B cell (primary cell): ENCODE measurements around the gene PLAAT1. TPM values are rescaled to one million over a fixed set of nuclear protein-coding genes. Genes with fewer than 3 reads are reported as not detected.

Experiments used
- ATAC-seq: fragments of 200-7000 bp; cut with Tn5 transposase; one replicate; pipeline ENCODE4 v1.10.0; 2021; ENCODE audit warnings: low read depth, mild to moderate bottlenecking, moderate number of reproducible peaks, moderate library complexity
- CTCF ChIA-PET: fragments of 350-600 bp; sonication (Branson Sonifier 250); formaldehyde crosslinking; loops from one replicate; lab custom pipeline; 2021; ENCODE audit warnings: antibody characterized with exemption, inconsistent platforms; lab: Charles Lee
- POLR2A ChIA-PET: fragments of 350-600 bp; sonication (Branson Sonifier 250); formaldehyde crosslinking; loops from one replicate; lab custom pipeline; 2021; ENCODE audit warnings: antibody characterized with exemption; lab: Charles Lee
- DNase-seq: peaks from one replicate; pipeline ENCODE4 v3.0.0; 2013
- H2AFZ ChIP-seq: 2 replicates; pipeline ENCODE4 v1.6.1; 2012; ENCODE audit warnings: mild to moderate bottlenecking, low read depth, low read length; ENCODE audit not compliant: insufficient read depth, poor library complexity, severe bottlenecking
- H3K27ac ChIP-seq, 2 donors: 1 replicate in 1 of 2; 2 replicates in 1 of 2; pipeline ENCODE4 v1.5.1; 2012 to 2013; ENCODE audit warnings: low read length in 2 of 2, mild to moderate bottlenecking in 2 of 2, moderate library complexity in 1 of 2
- H3K27me3 ChIP-seq, 4 experiments: fragments of 200-600 bp in 1 of 4; sonication (generic) in 1 of 4; replicated peaks in 1 of 4; 1 replicate in 2 of 4; 2 replicates in 2 of 4; pipeline versions ENCODE4 v1.6.1 to v1.7.0; 2013 to 2016; ENCODE audit warnings: low read length in 3 of 4, mild to moderate bottlenecking in 2 of 4, mixed read lengths in 1 of 4, moderate library complexity in 1 of 4; ENCODE audit not compliant: insufficient read depth in 4 of 4, control insufficient read depth in 3 of 4; ENCODE audit errors: control extremely low read depth in 1 of 4
- H3K36me3 ChIP-seq, 2 experiments: replicated peaks in 1 of 2; 1 replicate in 1 of 2; 2 replicates in 1 of 2; pipeline versions ENCODE4 v1.6.1 to v1.7.1; 2013; ENCODE audit warnings: low read length in 1 of 2; ENCODE audit not compliant: insufficient read depth in 2 of 2, control insufficient read depth in 1 of 2; ENCODE audit errors: control extremely low read depth in 1 of 2, extremely low read depth in 1 of 2
- H3K4me1 ChIP-seq, 2 donors: fragments of 200-600 bp in 1 of 2; sonication (generic) in 1 of 2; 1 replicate in 1 of 2; 2 replicates in 1 of 2; pipeline versions ENCODE4 v1.5.1 to v1.6.1; 2013 to 2017; ENCODE audit warnings: low read length in 2 of 2; ENCODE audit not compliant: control insufficient read depth in 2 of 2, insufficient read depth in 2 of 2
- H3K4me2 ChIP-seq: replicated peaks from 2 replicates; pipeline ENCODE3; 2012; ENCODE audit warnings: mild to moderate bottlenecking, low read depth, low read length; ENCODE audit not compliant: poor library complexity, severe bottlenecking
- H3K4me3 ChIP-seq, 5 experiments: fragments of 200-600 bp in 1 of 5; sonication (generic) in 1 of 5; 1 replicate in 3 of 5; 2 replicates in 2 of 5; pipeline versions ENCODE4 v1.5.1 to v1.7.0; 2011 to 2016; ENCODE audit warnings: low read length in 4 of 5, mild to moderate bottlenecking in 4 of 5, low read depth in 2 of 5, control low read depth in 1 of 5, moderate library complexity in 1 of 5; ENCODE audit not compliant: insufficient read depth in 1 of 5; ENCODE audit errors: control extremely low read depth in 1 of 5, extremely low read depth in 1 of 5
- H3K79me2 ChIP-seq: fragments of 200-600 bp; sonication (generic); one replicate; pipeline ENCODE4 v1.6.0; 2016; ENCODE audit warnings: low read length; ENCODE audit not compliant: control insufficient read depth, insufficient read depth
- H3K9ac ChIP-seq: fragments of 200-600 bp; sonication (generic); 2 replicates; pipeline ENCODE4 v1.6.1; 2017; ENCODE audit warnings: mild to moderate bottlenecking, low read length, moderate library complexity
- H3K9me3 ChIP-seq, 3 donors: one replicate each; pipeline versions ENCODE4 v1.6.1 to v1.7.1; 2013; ENCODE audit warnings: low read length in 2 of 3; ENCODE audit not compliant: control insufficient read depth in 2 of 3, insufficient read depth in 1 of 3; ENCODE audit errors: control extremely low read depth in 1 of 3
- H4K20me1 ChIP-seq: 2 replicates; pipeline ENCODE4 v1.6.0; 2012; ENCODE audit warnings: mild to moderate bottlenecking, low read length; ENCODE audit not compliant: insufficient read depth, control insufficient read depth, poor library complexity, severe bottlenecking
- H3K27ac Mint-ChIP-seq: one replicate; pipeline ENCODE4 v1.8.0; 2021; ENCODE audit warnings: mixed read lengths
- H3K27me3 Mint-ChIP-seq: one replicate; pipeline ENCODE4 v1.8.0; 2021; ENCODE audit warnings: mixed read lengths
- H3K4me1 Mint-ChIP-seq: one replicate; pipeline ENCODE4 v1.8.0; 2021; ENCODE audit warnings: mixed read lengths
- H3K4me3 Mint-ChIP-seq: one replicate; pipeline ENCODE4 v1.8.0; 2021; ENCODE audit warnings: mixed read lengths
- H3K9me3 Mint-ChIP-seq: one replicate; pipeline ENCODE4 v1.8.0; 2022; ENCODE audit warnings: mixed read lengths; ENCODE audit not compliant: insufficient read depth
- CTCF ChIP-seq: fragments of 200-600 bp; IDR thresholded peaks from one replicate; pipeline ENCODE4 v1.8.0; 2022; ENCODE audit warnings: antibody characterized with exemption, mild to moderate bottlenecking
- EZH2 ChIP-seq: IDR thresholded peaks from 2 replicates; pipeline ENCODE4 v1.6.1; 2012; ENCODE audit warnings: borderline replicate concordance, low read depth, mild to moderate bottlenecking, moderate library complexity, low read length; ENCODE audit not compliant: insufficient read depth, poor library complexity, severe bottlenecking
- WGBS: methylation state at CpG from one replicate; pipeline ENCODE4 v1.1.5; 2013; ENCODE audit warnings: missing lambda C conversion rate; ENCODE audit not compliant: insufficient coverage; 5-methylcytosine and 5-hydroxymethylcytosine counted together
- intact Hi-C: fragments of 100-400 bp; cut with micrococcal nuclease; formaldehyde crosslinking; loops from one replicate; pipeline ENCODE4 v1.10.0; 2022
- polyA plus RNA-seq: library from polyadenylated mRNA; depleted of rRNA; stranded (reverse); fragments of >200 nt; gene quantifications from 2 replicates; pipeline ENCODE4 v1.2.3, GENCODE V29; 2012
- total RNA-seq, 2 donors: library from RNA; stranded (reverse); fragments of 120-200 nt in 1 of 2; gene quantifications; 1 replicate in 1 of 2; 2 replicates in 1 of 2; pipeline versions ENCODE4 v1.2.3 to v1.2.4, GENCODE V29; 2013 to 2022

Gene PLAAT1
- total and polyA plus RNA-seq, 2 donors (not counting 1 experiment from before 2014, with no cell fraction given), result not detected

DNA sequence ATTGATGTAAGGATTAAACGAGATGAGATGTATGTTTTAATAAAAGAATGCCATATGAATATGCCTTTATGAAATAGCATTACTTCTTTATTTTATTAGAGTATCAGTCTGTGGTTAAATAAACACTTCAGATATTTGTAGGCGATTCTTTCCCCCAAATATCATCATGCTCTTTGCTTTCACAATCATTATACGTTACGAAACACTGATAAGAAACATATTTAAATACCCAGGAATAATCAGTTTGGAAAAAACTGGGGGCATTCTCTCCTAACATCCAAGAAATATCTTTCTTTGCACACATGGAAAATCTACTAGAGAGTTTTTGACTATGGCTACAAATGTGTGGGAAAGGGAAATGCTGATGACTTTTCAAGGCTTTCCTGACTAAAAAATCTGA is 4.4 kb upstream of the PLAAT1 start:
- H3K27ac ChIP-seq, result no peak overlapping the region
- DNase-seq (no peak), ATAC-seq (no peak)
- H3K9ac ChIP-seq, result no peak overlapping the region
- no peaks in the 10 kb centered on the region for H3K9me3 ChIP-seq
- peaks cover 0 to 3% of the 10 kb centered on the region in 2 donors for H3K4me1 ChIP-seq
- POLR2A ChIA-PET, result no interaction called here
- H3K27ac Mint-ChIP-seq, result no peak overlapping the region
- TF ChIP-seq CTCF (no peak), EZH2 (no peak)
- no peaks in the 10 kb centered on the region for H3K9me3 Mint-ChIP-seq
- H3K27me3 ChIP-seq, result peaks cover 0 to 7% (median 3%) of the 10 kb centered on the region in 4 experiments
- H3K36me3 ChIP-seq, result no peaks in the 10 kb centered on the region
- intact Hi-C loops, result no loop called here
- H3K4me1 Mint-ChIP-seq, result peaks cover 9% of the 10 kb centered on the region
- no peaks in the 10 kb centered on the region for H3K79me2 ChIP-seq
- H3K4me3 Mint-ChIP-seq, result no peak overlapping the region
- H3K27me3 Mint-ChIP-seq, result peaks cover 12% of the 10 kb centered on the region
- H2AFZ ChIP-seq, result no peak overlapping the region
- H3K4me2 ChIP-seq, result no peak overlapping the region
- CTCF ChIA-PET, result no interaction called here
- H3K4me3 ChIP-seq, result no peak overlapping the region
- no peaks in the 10 kb centered on the region for H4K20me1 ChIP-seq
- no CpG with 5 or more reads among the region's 4 CpGs for WGBS

DNA sequence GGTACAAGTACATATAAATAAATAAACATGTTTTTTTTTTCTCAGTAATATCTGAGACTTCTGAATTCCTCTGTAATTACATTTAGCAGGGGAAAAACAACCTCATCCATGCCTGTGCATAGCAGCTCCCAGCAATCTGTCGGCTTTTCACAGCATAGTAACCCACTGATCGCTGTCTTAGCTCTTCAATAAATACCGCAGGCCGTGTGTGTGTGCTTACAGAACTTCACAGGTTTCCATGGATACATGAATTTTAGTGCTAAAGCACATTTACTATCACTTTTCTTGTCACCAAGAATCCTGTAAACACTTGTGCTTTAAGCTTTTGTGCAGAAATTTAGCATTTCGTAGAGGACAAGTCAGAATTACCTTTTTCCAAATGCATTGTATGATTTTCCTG is 4.0 kb upstream of the PLAAT1 start:
- Mint-ChIP-seq H3K27me3 (peaks cover 15% of the 10 kb centered on the region), H3K4me3 (no peak overlapping the region), H3K27ac (no peak overlapping the region), H3K4me1 (peaks cover 9% of the 10 kb centered on the region), H3K9me3 (no peaks in the 10 kb centered on the region)
- POLR2A ChIA-PET, result no interaction called here
- TF ChIP-seq EZH2 (no peak), CTCF (no peak)
- Histone ChIP-seq H3K4me3 (no peak overlapping the region), H3K27me3 (peaks cover 0 to 9% (median 4%) of the 10 kb centered on the region in 4 experiments), H3K27ac (no peak overlapping the region), H3K9me3 (no peaks in the 10 kb centered on the region), H3K36me3 (no peaks in the 10 kb centered on the region), H3K9ac (no peak overlapping the region), H2AFZ (no peak overlapping the region), H4K20me1 (no peaks in the 10 kb centered on the region), H3K4me1 (peaks cover 0 to 3% of the 10 kb centered on the region in 2 donors), H3K79me2 (no peaks in the 10 kb centered on the region), H3K4me2 (no peak overlapping the region)
- ATAC-seq, result no peak
- intact Hi-C loops, result no loop called here
- CTCF ChIA-PET, result no interaction called here
- 90% methylated on average over 2 of the region's 5 CpGs for WGBS
- DNase-seq, result no peak
